ENCODE data around the gene POU6F2.

The POU6F2 gene

GRCh38 chr7:39051707-39052106 lies 74.0 kb downstream of the POU6F2 start:
- POLR2A ChIA-PET, result no interaction called here
- no peak overlapping the region for H3K27ac ChIP-seq (ENCODE audit: extremely low read depth, low read depth, low read length)
- H3K9me3 ChIP-seq (ENCODE audit: control insufficient read depth, insufficient read depth, low read depth, low read length), result no peaks in the 10 kb centered on the region
- no peaks in the 10 kb centered on the region for H3K4me1 ChIP-seq (ENCODE audit: control insufficient read depth, insufficient read depth, low read length)
- H3K4me3 ChIP-seq (ENCODE audit: low read depth, low read length), result no peak overlapping the region
- H3K36me3 ChIP-seq (ENCODE audit: control insufficient read depth in 2 of 2, insufficient read depth in 1 of 2, low read length in 2 of 2), result no peaks in the 10 kb centered on the region
- TF ChIP-seq ZNF354C (tag by site-specific recombination; IDR thresholded peaks at IDR 0.05; ENCODE audit: borderline replicate concordance, low read depth), result no peak
- TF ChIP-seq HOXA7 (CRISPR knock-in tag; IDR thresholded peaks at IDR 0.05; ENCODE audit: borderline replicate concordance), result no peak
- TF ChIP-seq ZNF707 (tag by site-specific recombination; IDR thresholded peaks at IDR 0.05), result no peak
- no peak for TF ChIP-seq BCL6B (tag by site-specific recombination; IDR thresholded peaks at IDR 0.05)
- TF ChIP-seq ZNF394 (tag by site-specific recombination; IDR thresholded peaks at IDR 0.05; ENCODE audit: borderline replicate concordance), result no peak
- TF ChIP-seq ATF2 (tag by site-specific recombination; IDR thresholded peaks at IDR 0.05; ENCODE audit: low read depth), result no peak
- TF ChIP-seq ZNF146 (tag by site-specific recombination; IDR thresholded peaks at IDR 0.05), result no peak
- TF ChIP-seq ZNF155 (tag by site-specific recombination; IDR thresholded peaks at IDR 0.05), result no peak
- no peak for TF ChIP-seq SCRT1 (tag by site-specific recombination; IDR thresholded peaks at IDR 0.05; ENCODE audit: borderline replicate concordance)
- CTCF ChIA-PET, result interaction anchor here (0.8 to 1.1 kb wide), 2 partner anchors 17 to 402 kb away, joined by 3 read pairs; no protein-coding TSS in a partner anchor

GRCh38 chr7:39054731-39055130 lies 77.0 kb downstream of the POU6F2 start:
- H3K9me3 ChIP-seq (ENCODE audit: control insufficient read depth, insufficient read depth, low read depth, low read length), result no peaks in the 10 kb centered on the region
- H3K36me3 ChIP-seq (ENCODE audit: control insufficient read depth in 2 of 2, insufficient read depth in 1 of 2, low read length in 2 of 2), result no peaks in the 10 kb centered on the region
- ChIA-PET POLR2A (interaction anchor here (0.6 kb wide), 1 partner anchor 1944 kb away, joined by 4 read pairs; no protein-coding TSS in a partner anchor), CTCF (interaction anchor here (0.9 to 1.6 kb wide), 2 partner anchors 27 to 399 kb away, joined by 3 to 5 read pairs; no protein-coding TSS in a partner anchor)
- H3K4me3 ChIP-seq (ENCODE audit: low read depth, low read length), result no peak overlapping the region
- no peak for TF ChIP-seq TRIM28 (IDR thresholded peaks at IDR 0.05; ENCODE audit: borderline replicate concordance, low read length)
- TF ChIP-seq ZNF560 (tag by site-specific recombination; IDR thresholded peaks at IDR 0.05; ENCODE audit: borderline replicate concordance), result no peak
- TF ChIP-seq ZNF624 (tag by site-specific recombination; IDR thresholded peaks at IDR 0.05), result no peak
- TF ChIP-seq ZNF404 (tag by site-specific recombination; IDR thresholded peaks at IDR 0.05), result no peak
- H3K27ac ChIP-seq (ENCODE audit: extremely low read depth, low read depth, low read length), result no peak overlapping the region
- no peaks in the 10 kb centered on the region for H3K4me1 ChIP-seq (ENCODE audit: control insufficient read depth, insufficient read depth, low read length)

- Histone ChIP-seq H3K4me3 (ENCODE audit: low read depth, low read length) (no peak overlapping the region), H3K27ac (ENCODE audit: extremely low read depth, low read depth, low read length) (no peak overlapping the region), H3K9me3 (ENCODE audit: control insufficient read depth, insufficient read depth, low read depth, low read length) (no peaks in the 10 kb centered on the region), H3K36me3 (ENCODE audit: control insufficient read depth in 2 of 2, insufficient read depth in 1 of 2, low read length in 2 of 2) (no peaks in the 10 kb centered on the region), H3K4me1 (ENCODE audit: control insufficient read depth, insufficient read depth, low read length) (no peaks in the 10 kb centered on the region)
- POLR2A ChIA-PET, result no interaction called here
- CTCF ChIA-PET, result no interaction called here
- TF ChIP-seq ZNF645 (tag by site-specific recombination; IDR thresholded peaks at IDR 0.05) (no peak), SETDB1 (IDR thresholded peaks at IDR 0.05; ENCODE audit: insufficient read length, low read length) (peak; percentile 87), ZNF514 (tag by site-specific recombination; IDR thresholded peaks at IDR 0.05) (no peak), KLF9 (tag by site-specific recombination; IDR thresholded peaks at IDR 0.05; ENCODE audit: low read depth) (no peak), ZNF391 (tag by site-specific recombination; IDR thresholded peaks at IDR 0.05; ENCODE audit: borderline replicate concordance, low read depth) (no peak), ZNF16 (tag by site-specific recombination; IDR thresholded peaks at IDR 0.05; ENCODE audit: low read depth) (no peak), ZNF341 (tag by site-specific recombination; IDR thresholded peaks at IDR 0.05; ENCODE audit: low read depth) (no peak), ZFP3 (tag by site-specific recombination; IDR thresholded peaks at IDR 0.05; ENCODE audit: low read depth) (peak; percentile 55; the same call in 1 of the 2 replicates), GLIS2 (tag by site-specific recombination; IDR thresholded peaks at IDR 0.05) (no peak), ZNF658 (tag by site-specific recombination; IDR thresholded peaks at IDR 0.05) (no peak), ZNF335 (tag by site-specific recombination; conservative IDR thresholded peaks at IDR 0.05) (no peak), ZNF610 (tag by site-specific recombination; IDR thresholded peaks at IDR 0.05; ENCODE audit: borderline replicate concordance) (no peak)
Measured at GRCh38 chr7:39056153-39056552, 78.4 kb downstream of the POU6F2 start.

All from HEK293 (cell line).